H9 (cell line): ENCODE measurements around the gene CSRP3. TPM values are rescaled to one million over a fixed set of nuclear protein-coding genes. Genes with fewer than 3 reads are reported as not detected.

Experiments
- DNase-seq: peaks from one replicate; pipeline ENCODE4 v3.0.0-alpha.2; 2017
- H2AFZ ChIP-seq: one replicate; pipeline ENCODE4 v1.6.1; 2013; ENCODE audit warnings: mild to moderate bottlenecking, low read length, control low read depth, moderate library complexity
- H2AK5ac ChIP-seq: 2 replicates; pipeline ENCODE4 v1.6.1; 2013; ENCODE audit warnings: low read length, control low read depth, mixed read lengths; ENCODE audit not compliant: insufficient read length
- H2BK120ac ChIP-seq: one replicate; pipeline ENCODE4 v1.6.1; 2013; ENCODE audit warnings: low read depth, mild to moderate bottlenecking, low read length, control low read depth, inconsistent platforms; ENCODE audit not compliant: poor library complexity, severe bottlenecking
- H2BK12ac ChIP-seq: 2 replicates; pipeline ENCODE4 v1.6.1; 2013; ENCODE audit warnings: low read length, control low read depth, mixed read lengths, low read depth; ENCODE audit not compliant: insufficient read length
- H2BK15ac ChIP-seq: 2 replicates; pipeline ENCODE4 v1.6.1; 2013; ENCODE audit warnings: low read depth, low read length, control low read depth
- H2BK20ac ChIP-seq: one replicate; pipeline ENCODE4 v1.6.1; 2013; ENCODE audit warnings: low read depth, mild to moderate bottlenecking, low read length, control low read depth, inconsistent platforms; ENCODE audit not compliant: poor library complexity, severe bottlenecking
- H2BK5ac ChIP-seq: 2 replicates; pipeline ENCODE4 v1.6.1; 2013; ENCODE audit warnings: low read length, control low read depth, mixed read lengths; ENCODE audit not compliant: insufficient read length
- H3K14ac ChIP-seq: 2 replicates; pipeline ENCODE4 v1.6.1; 2013; ENCODE audit warnings: low read length, control low read depth; ENCODE audit not compliant: insufficient read depth
- H3K18ac ChIP-seq: 2 replicates; pipeline ENCODE4 v1.6.1; 2013; ENCODE audit warnings: low read depth, mild to moderate bottlenecking, mixed read lengths, low read length, control low read depth; ENCODE audit not compliant: insufficient read length
- H3K23ac ChIP-seq: 2 replicates; pipeline ENCODE4 v1.6.1; 2013; ENCODE audit warnings: low read length, control low read depth, mixed read lengths, low read depth; ENCODE audit not compliant: insufficient read length
- H3K23me2 ChIP-seq: 2 replicates; pipeline ENCODE4 v1.6.1; 2013; ENCODE audit warnings: low read depth, mild to moderate bottlenecking, mixed read lengths, low read length, control low read depth; ENCODE audit not compliant: insufficient read length, poor library complexity, severe bottlenecking
- H3K27ac ChIP-seq: 2 replicates; pipeline ENCODE4 v1.5.1; 2013; ENCODE audit warnings: low read length, control low read depth, mixed read lengths, low read depth; ENCODE audit not compliant: insufficient read length
- H3K27me3 ChIP-seq: 2 replicates; pipeline ENCODE4 v1.6.1; 2013; ENCODE audit warnings: low read length, control low read depth, inconsistent platforms; ENCODE audit not compliant: insufficient read depth
- H3K4ac ChIP-seq: 2 replicates; pipeline ENCODE4 v1.6.1; 2013; ENCODE audit warnings: low read depth, mild to moderate bottlenecking, control low read depth, inconsistent platforms, low read length, moderate library complexity
- H3K4me1 ChIP-seq: 2 replicates; pipeline ENCODE4 v1.6.1; 2013; ENCODE audit warnings: low read length, control low read depth, inconsistent platforms; ENCODE audit not compliant: insufficient read depth
- H3K4me2 ChIP-seq: 2 replicates; pipeline ENCODE4 v1.6.1; 2013; ENCODE audit warnings: low read length, control low read depth, mixed read lengths; ENCODE audit not compliant: insufficient read length, insufficient read depth
- H3K56ac ChIP-seq: 2 replicates; pipeline ENCODE4 v1.6.1; 2013; ENCODE audit warnings: low read depth, mild to moderate bottlenecking, mixed read lengths, low read length, control low read depth; ENCODE audit not compliant: insufficient read length
- H3K79me1 ChIP-seq: 2 replicates; pipeline ENCODE4 v1.6.1; 2013; ENCODE audit warnings: low read depth, mild to moderate bottlenecking, moderate library complexity, low read length, control low read depth, inconsistent platforms; ENCODE audit not compliant: insufficient read depth, poor library complexity, severe bottlenecking
- H3K79me2 ChIP-seq: 2 replicates; pipeline ENCODE4 v1.6.1; 2013; ENCODE audit warnings: low read length, control low read depth, inconsistent platforms; ENCODE audit not compliant: insufficient read depth
- H3K9ac ChIP-seq: 2 replicates; pipeline ENCODE4 v1.6.1; 2013; ENCODE audit warnings: low read length, control low read depth, mixed read lengths; ENCODE audit not compliant: insufficient read length; ENCODE audit errors: extremely low read depth
- H3K9me3 ChIP-seq: one replicate; pipeline ENCODE4 v1.6.1; 2013; ENCODE audit warnings: low read depth, low read length, inconsistent platforms; ENCODE audit not compliant: control insufficient read depth
- H3T11ph ChIP-seq: one replicate; pipeline ENCODE4 v1.6.1; 2013; ENCODE audit warnings: mild to moderate bottlenecking, low read length, control low read depth, inconsistent platforms
- H4K20me1 ChIP-seq: one replicate; pipeline ENCODE4 v1.6.1; 2013; ENCODE audit not compliant: control insufficient read depth, insufficient read length, insufficient read depth
- H4K5ac ChIP-seq: 2 replicates; pipeline ENCODE4 v1.6.1; 2013; ENCODE audit warnings: low read depth, mild to moderate bottlenecking, mixed read lengths, low read length, control low read depth; ENCODE audit not compliant: insufficient read length
- H4K8ac ChIP-seq: replicated peaks from 2 replicates; pipeline ENCODE4 v1.6.1; 2013; ENCODE audit warnings: low read length, control low read depth, mixed read lengths, low read depth; ENCODE audit not compliant: insufficient read length
- H4K91ac ChIP-seq: 2 replicates; pipeline ENCODE4 v1.6.1; 2013; ENCODE audit warnings: low read depth, mild to moderate bottlenecking, moderate library complexity, mixed read lengths, low read length, control low read depth; ENCODE audit not compliant: insufficient read length
- H3K27ac Mint-ChIP-seq, 3 experiments: 2 replicates in 2 of 3; 3 replicates in 1 of 3; pipeline ENCODE4 v1.8.0; 2020 to 2021; ENCODE audit warnings: mixed read lengths in 3 of 3, mild to moderate bottlenecking in 1 of 3, moderate library complexity in 1 of 3
- H3K27me3 Mint-ChIP-seq: 2 replicates; pipeline ENCODE4 v1.8.0; 2021; ENCODE audit warnings: low read depth, mild to moderate bottlenecking, moderate library complexity, mixed read lengths
- H3K36me3 Mint-ChIP-seq, 3 experiments: 2 replicates in 2 of 3; 3 replicates in 1 of 3; pipeline ENCODE4 v1.8.0; 2020 to 2021; ENCODE audit warnings: low read depth in 3 of 3, mixed read lengths in 3 of 3; ENCODE audit not compliant: insufficient read depth in 1 of 3
- H3K4me1 Mint-ChIP-seq, 2 experiments: 2 replicates each; pipeline ENCODE4 v1.8.0; 2020; ENCODE audit warnings: mixed read lengths in 2 of 2
- H3K4me3 Mint-ChIP-seq, 2 experiments: 2 replicates in 1 of 2; 3 replicates in 1 of 2; pipeline ENCODE4 v1.8.0; 2020 to 2021; ENCODE audit warnings: mild to moderate bottlenecking in 2 of 2, mixed read lengths in 2 of 2, moderate library complexity in 1 of 2
- H3K9me3 Mint-ChIP-seq, 2 experiments: 2 replicates in 1 of 2; 3 replicates in 1 of 2; pipeline ENCODE4 v1.8.0; 2020; ENCODE audit warnings: mild to moderate bottlenecking in 2 of 2, mixed read lengths in 2 of 2, moderate library complexity in 1 of 2
- CTCF ChIP-seq: fragments of 200-600 bp; sonication (generic); conservative IDR thresholded peaks from 3 replicates; pipeline ENCODE4 v1.8.0; 2021; ENCODE audit warnings: antibody characterized with exemption, mild to moderate bottlenecking
- WGBS: extraction: QIAGEN DNeasy Blood & Tissue Kit; methylation state at CpG from one replicate; pipeline ENCODE4 v1.1.7; 2013; ENCODE audit warnings: missing lambda C conversion rate, low lambda C conversion rate, mixed read lengths; ENCODE audit not compliant: insufficient read length; ENCODE audit errors: extremely low coverage; 5-methylcytosine and 5-hydroxymethylcytosine counted together
- total RNA-seq: library from RNA; stranded (reverse); gene quantifications from 2 replicates; pipeline ENCODE4 v1.2.1, GENCODE V29; 2021

The CSRP3 gene
- total RNA-seq, 1 experiment from 2014 or later, result not detected

- no peaks in the 10 kb centered on the region for H3K27me3 ChIP-seq
- WGBS, result no CpG with 5 or more reads among the region's 3 CpGs
These were observed 7.3 kb upstream of the CSRP3 start for GRCh38 chr11:19208959-19209546.

More at GRCh38 chr11:19208959-19209546, 7.3 kb upstream of the CSRP3 start:
- no peak for DNase-seq
- Histone ChIP-seq H2BK12ac (no peak overlapping the region), H3K18ac (no peak overlapping the region), H3K79me2 (no peaks in the 10 kb centered on the region), H4K8ac (no peak overlapping the region), H3K9ac (no peak overlapping the region), H3T11ph (no peak overlapping the region), H3K4me2 (no peak overlapping the region), H3K9me3 (no peaks in the 10 kb centered on the region), H2BK5ac (no peak overlapping the region), H2BK120ac (no peak overlapping the region), H4K5ac (no peak overlapping the region), H2AK5ac (no peak overlapping the region), H4K20me1 (no peaks in the 10 kb centered on the region), H3K14ac (no peak overlapping the region), H3K4ac (no peak overlapping the region), H4K91ac (no peak overlapping the region), H3K27ac (no peak overlapping the region), H3K23ac (no peak overlapping the region), H3K23me2 (no peaks in the 10 kb centered on the region), H3K4me1 (no peaks in the 10 kb centered on the region), H2BK20ac (no peak overlapping the region), H2AFZ (no peak overlapping the region), H3K56ac (no peak overlapping the region), H2BK15ac (no peak overlapping the region), H3K79me1 (no peaks in the 10 kb centered on the region)
- no peak for TF ChIP-seq CTCF
- H3K9me3 Mint-ChIP-seq, result no peaks in the 10 kb centered on the region
- H3K27ac Mint-ChIP-seq, result no peak overlapping the region
- peaks cover 3% of the 10 kb centered on the region for H3K27me3 Mint-ChIP-seq
- H3K36me3 Mint-ChIP-seq, result no peaks in the 10 kb centered on the region
- H3K4me3 Mint-ChIP-seq, result no peak overlapping the region
- H3K4me1 Mint-ChIP-seq, result peaks cover 12 to 14% of the 10 kb centered on the region in 2 experiments
